ENCODE measurements around the gene CSNK1G2.

CSNK1G2 gene

GRCh38 chr19:1945899-1946298, 4.9 kb downstream of the CSNK1G2 start:
- peak; percentile 21 for DNase-seq

- DNase-seq = no peak
Observed at GRCh38 chr19:1947651-1948209, 6.8 kb downstream of the CSNK1G2 start.

GRCh38 chr19:1949304-1950101, 8.5 kb downstream of the CSNK1G2 start:
- no peak for DNase-seq

GRCh38 chr19:1950640-1951039, 9.7 kb downstream of the CSNK1G2 start:
- no peak for DNase-seq

GRCh38 chr19:1952635-1953034, 11.7 kb downstream of the CSNK1G2 start:
- no peak for DNase-seq

- DNase-seq = no peak
Observed at GRCh38 chr19:1953037-1953436, 12.1 kb downstream of the CSNK1G2 start.

- DNase-seq = no peak
Observed at GRCh38 chr19:1953441-1954094, 12.6 kb downstream of the CSNK1G2 start.

- DNase-seq = no peak
Observed at GRCh38 chr19:1954532-1954933, 13.6 kb downstream of the CSNK1G2 start.

- DNase-seq = no peak
Observed at GRCh38 chr19:1955171-1956121, 14.5 kb downstream of the CSNK1G2 start.

- DNase-seq = no peak
Observed at GRCh38 chr19:1956122-1956494, 15.1 kb downstream of the CSNK1G2 start.

- DNase-seq = no peak
Observed at GRCh38 chr19:1956868-1957492, 16.0 kb downstream of the CSNK1G2 start.

GRCh38 chr19:1957562-1958248, 16.7 kb downstream of the CSNK1G2 start:
- DNase-seq = no peak

- DNase-seq = no peak
Observed at GRCh38 chr19:1959928-1960589, 19.1 kb downstream of the CSNK1G2 start.

GRCh38 chr19:1961000-1961883, 20.3 kb downstream of the CSNK1G2 start:
- no peak for DNase-seq

- DNase-seq = no peak
Observed at GRCh38 chr19:1962674-1963073, 21.7 kb downstream of the CSNK1G2 start.

GRCh38 chr19:1967087-1967608, 26.2 kb downstream of the CSNK1G2 start:
- DNase-seq = no peak

GRCh38 chr19:1968279-1969175, 27.6 kb downstream of the CSNK1G2 start:
- DNase-seq = no peak

GRCh38 chr19:1969176-1970002, 28.4 kb downstream of the CSNK1G2 start:
- DNase-seq = no peak
